Stimulated activated CD8-positive, alpha-beta memory T cell treated with anti-CD3 and anti-CD28 coated beads, Interleukin-15, amount 100 ng/mL, for 1 hour (primary cell): ENCODE results near the gene CHST14.
A peak's percentile ranks its signal among the peaks of the same experiment; 100 is the strongest.

Experiments
- DNase-seq: peaks from one replicate; pipeline ENCODE4 v3.0.0-alpha.2; 2020; ENCODE audit warnings: low read depth

CHST14 gene

GRCh38 chr15:40470423-40471104 lies at the start of gene CHST14:
Gene CHST14 (plus strand): TSS chr15:40470984. CDS start chr15:40471214, 230 bp downstream.
- no peak for DNase-seq

- peak; percentile 70 for DNase-seq
Observed at GRCh38 chr15:40421246-40422157, 49.3 kb upstream of the CHST14 start.

- no peak for DNase-seq
Observed at GRCh38 chr15:40424483-40425115, 46.2 kb upstream of the CHST14 start.

- DNase-seq, result no peak
Observed at GRCh38 chr15:40425681-40426080, 45.1 kb upstream of the CHST14 start.

- no peak for DNase-seq
Observed at GRCh38 chr15:40427188-40427587, 43.6 kb upstream of the CHST14 start.

GRCh38 chr15:40428185-40428584 lies 42.6 kb upstream of the CHST14 start:
- no peak for DNase-seq

- no peak for DNase-seq
Observed at GRCh38 chr15:40429068-40429710, 41.6 kb upstream of the CHST14 start.

- DNase-seq, result no peak
Observed at GRCh38 chr15:40430271-40430805, 40.4 kb upstream of the CHST14 start.

- no peak for DNase-seq
Observed at GRCh38 chr15:40435023-40435709, 35.6 kb upstream of the CHST14 start.

GRCh38 chr15:40435710-40436089 lies 35.1 kb upstream of the CHST14 start:
- DNase-seq, result no peak

GRCh38 chr15:40436116-40436891 lies 34.5 kb upstream of the CHST14 start:
- no peak for DNase-seq

GRCh38 chr15:40436892-40437751 lies 33.7 kb upstream of the CHST14 start:
- DNase-seq, result no peak

GRCh38 chr15:40437752-40438687 lies 32.8 kb upstream of the CHST14 start:
- no peak for DNase-seq

GRCh38 chr15:40438712-40439111 lies 32.1 kb upstream of the CHST14 start:
- no peak for DNase-seq

- DNase-seq, result no peak
Observed at GRCh38 chr15:40439461-40439959, 31.3 kb upstream of the CHST14 start.

GRCh38 chr15:40439960-40440742 lies 30.6 kb upstream of the CHST14 start:
- DNase-seq, result no peak
